Smooth muscle cell (in vitro differentiated cells): ENCODE results near the gene NEK5. TPM values are rescaled to one million over a fixed set of nuclear protein-coding genes. Genes with fewer than 3 reads are reported as not detected.

Source experiments
- DNase-seq: peaks from one replicate; lab custom pipeline; 2025; ENCODE audit not compliant: unreplicated experiment; lab: John Stamatoyannopoulos, UW
- H2AFZ ChIP-seq: fragments of 200-600 bp; sonication (generic); 2 replicates; pipeline ENCODE4 v1.6.0; 2016; ENCODE audit warnings: antibody characterized with exemption, low read depth, mild to moderate bottlenecking
- H3F3A ChIP-seq: fragments of 200-600 bp; sonication (generic); 2 replicates; pipeline ENCODE4 v1.6.0; 2017; ENCODE audit warnings: antibody characterized with exemption, low read depth
- H3K27ac ChIP-seq: fragments of 200-600 bp; sonication (generic); 2 replicates; pipeline ENCODE4 v1.5.1; 2016; ENCODE audit warnings: low read depth, mild to moderate bottlenecking
- H3K27me3 ChIP-seq: fragments of 200-600 bp; sonication (generic); 2 replicates; pipeline ENCODE4 v1.6.1; 2016; ENCODE audit warnings: low read depth, mild to moderate bottlenecking
- H3K36me3 ChIP-seq: fragments of 200-600 bp; sonication (generic); 2 replicates; pipeline ENCODE4 v1.5.1; 2016; ENCODE audit warnings: low read depth
- H3K4me1 ChIP-seq: fragments of 200-600 bp; sonication (generic); 2 replicates; pipeline ENCODE4 v1.5.1; 2016; ENCODE audit warnings: low read depth
- H3K4me2 ChIP-seq: fragments of 200-600 bp; sonication (generic); 2 replicates; pipeline ENCODE4 v1.6.0; 2016; ENCODE audit warnings: mild to moderate bottlenecking
- H3K4me3 ChIP-seq: fragments of 200-600 bp; sonication (generic); 2 replicates; pipeline ENCODE4 v1.5.1; 2016; ENCODE audit warnings: mild to moderate bottlenecking
- H3K79me2 ChIP-seq: fragments of 200-600 bp; sonication (generic); 2 replicates; pipeline ENCODE4 v1.6.0; 2016; ENCODE audit warnings: low read depth, mild to moderate bottlenecking
- H3K9ac ChIP-seq: fragments of 200-600 bp; sonication (generic); 2 replicates; pipeline ENCODE4 v1.6.0; 2016; ENCODE audit warnings: low read depth
- H3K9me3 ChIP-seq: fragments of 200-600 bp; sonication (generic); replicated peaks from 2 replicates; pipeline ENCODE4 v1.5.1; 2016; ENCODE audit warnings: low read depth
- H4K20me1 ChIP-seq: fragments of 200-600 bp; sonication (generic); 2 replicates; pipeline ENCODE4 v1.6.0; 2016; ENCODE audit warnings: low read depth
- CTCF ChIP-seq: fragments of 200-600 bp; sonication (generic); IDR thresholded peaks from 2 replicates; pipeline ENCODE4 v1.5.1; 2017; ENCODE audit warnings: borderline replicate concordance, mild to moderate bottlenecking, antibody characterized with exemption; ENCODE audit not compliant: insufficient read depth, poor library complexity, severe bottlenecking
- WGBS: methylation state at CpG from one replicate; pipeline ENCODE4 v1.1.7; 2016; ENCODE audit warnings: low lambda C conversion rate; 5-methylcytosine and 5-hydroxymethylcytosine counted together
- polyA plus RNA-seq: library from polyadenylated mRNA; unstranded; fragments of >200 nt; fragmentation: Nextera tagmentation; extraction: Ambion mirVana; gene quantifications from 2 replicates; pipeline ENCODE4 v1.2.1, GENCODE V29; 2016
- total RNA-seq: library from RNA; depleted of rRNA; stranded (reverse); fragments of >200 nt; gene quantifications from 2 replicates; pipeline ENCODE4 v1.2.3, GENCODE V29; 2014

The NEK5 gene
- total and polyA plus RNA-seq, 2 experiments from 2014 or later, result 0.04 to 0.29 TPM

DNA sequence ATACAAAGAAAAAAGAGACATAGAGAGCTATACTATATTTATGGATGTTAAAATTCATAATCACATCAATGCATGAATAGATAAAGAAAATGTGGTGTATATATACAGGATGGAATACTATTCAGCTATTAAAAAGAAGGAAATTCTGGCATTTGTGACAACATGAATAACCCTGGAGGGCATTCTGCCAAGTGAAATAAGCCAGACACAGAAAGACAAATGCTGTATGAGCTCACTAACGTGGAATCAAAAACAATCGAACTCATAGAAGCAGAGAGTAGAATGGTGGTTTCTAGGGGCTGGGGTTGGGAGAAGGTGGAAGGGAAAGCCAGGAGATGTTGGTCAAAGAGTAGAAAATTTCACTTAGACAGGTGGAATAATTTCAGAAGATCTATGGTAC lies 80.4 kb downstream of the NEK5 start:
- Histone ChIP-seq H3K4me1 (no peaks in the 10 kb centered on the region), H3K27ac (no peak overlapping the region), H3K36me3 (no peaks in the 10 kb centered on the region), H3K79me2 (no peaks in the 10 kb centered on the region), H3K4me2 (no peak overlapping the region), H3K9me3 (no peaks in the 10 kb centered on the region), H3K9ac (no peak overlapping the region), H2AFZ (no peak overlapping the region), H3K4me3 (no peak overlapping the region), H3F3A (no peaks in the 10 kb centered on the region), H3K27me3 (no peaks in the 10 kb centered on the region), H4K20me1 (no peaks in the 10 kb centered on the region)
- DNase-seq, result no peak
- 72% methylated on average over 2 of the region's 2 CpGs for WGBS
- no peak for TF ChIP-seq CTCF

DNA sequence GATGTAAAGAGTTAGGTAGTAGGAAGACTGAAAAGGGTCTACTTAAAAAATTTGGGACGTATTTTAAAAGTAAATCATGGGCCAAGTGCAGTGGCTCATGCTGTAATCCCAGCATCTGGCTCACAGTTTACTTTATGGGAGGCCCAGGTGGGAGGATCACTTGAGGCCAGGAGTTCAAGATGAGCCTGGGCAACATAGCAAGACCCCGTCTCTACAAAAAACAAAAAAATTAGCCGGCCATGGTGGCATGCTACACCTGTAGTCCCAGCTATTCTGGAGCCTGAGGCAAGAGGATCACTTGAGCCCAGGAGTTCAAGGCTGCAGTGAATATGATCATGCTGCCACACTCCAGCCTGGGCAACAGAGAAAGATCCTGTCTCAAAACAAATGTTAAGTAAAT lies 81.4 kb downstream of the NEK5 start:
- H3K4me1 ChIP-seq, result no peaks in the 10 kb centered on the region
- no peaks in the 10 kb centered on the region for H3F3A ChIP-seq
- no peaks in the 10 kb centered on the region for H3K79me2 ChIP-seq
- H3K27me3 ChIP-seq, result no peaks in the 10 kb centered on the region
- TF ChIP-seq CTCF, result no peak
- H3K9ac ChIP-seq, result no peak overlapping the region
- no peak overlapping the region for H3K4me2 ChIP-seq
- WGBS, result 99% methylated on average over 3 of the region's 3 CpGs
- no peaks in the 10 kb centered on the region for H3K36me3 ChIP-seq
- no peak for DNase-seq
- H3K4me3 ChIP-seq, result no peak overlapping the region
- no peak overlapping the region for H3K27ac ChIP-seq
- H2AFZ ChIP-seq, result no peak overlapping the region
- H3K9me3 ChIP-seq, result no peaks in the 10 kb centered on the region
- no peaks in the 10 kb centered on the region for H4K20me1 ChIP-seq

- WGBS, result 70% methylated on average over 3 of the region's 3 CpGs
- H2AFZ ChIP-seq, result no peak overlapping the region
- TF ChIP-seq CTCF, result no peak
- no peaks in the 10 kb centered on the region for H3K4me1 ChIP-seq
- no peak overlapping the region for H3K27ac ChIP-seq
- no peaks in the 10 kb centered on the region for H4K20me1 ChIP-seq
- no peak for DNase-seq
- no peaks in the 10 kb centered on the region for H3K27me3 ChIP-seq
- no peak overlapping the region for H3K4me3 ChIP-seq
- no peaks in the 10 kb centered on the region for H3K9me3 ChIP-seq
- no peak overlapping the region for H3K4me2 ChIP-seq
- no peak overlapping the region for H3K9ac ChIP-seq
- no peaks in the 10 kb centered on the region for H3F3A ChIP-seq
- H3K79me2 ChIP-seq, result no peaks in the 10 kb centered on the region
- H3K36me3 ChIP-seq, result no peaks in the 10 kb centered on the region
Measured at GRCh38 chr13:52043675-52044074, 85.2 kb downstream of the NEK5 start.

DNA sequence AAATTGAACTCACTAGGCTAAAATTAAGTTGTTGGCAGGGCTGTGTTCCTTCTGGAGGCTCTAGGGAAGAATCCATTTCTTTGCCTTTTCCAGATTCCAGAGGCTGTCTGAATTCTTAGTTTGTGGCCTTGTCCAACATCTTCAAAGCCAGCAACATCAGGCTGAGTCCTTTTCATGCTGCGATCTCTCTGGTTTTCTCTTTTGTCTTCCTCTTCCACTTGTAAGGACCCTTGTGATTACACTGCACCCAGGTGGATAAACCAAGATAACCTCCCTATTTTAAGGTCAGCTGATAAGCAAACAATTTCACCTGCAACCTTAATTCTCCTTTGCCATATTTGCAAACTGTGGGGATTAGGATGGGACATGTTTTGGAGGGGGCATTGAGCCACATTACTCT lies 92.8 kb downstream of the NEK5 start:
- no peaks in the 10 kb centered on the region for H3K36me3 ChIP-seq
- no peaks in the 10 kb centered on the region for H3K79me2 ChIP-seq
- H3K9ac ChIP-seq, result no peak overlapping the region
- H3K27ac ChIP-seq, result no peak overlapping the region
- no peaks in the 10 kb centered on the region for H3K4me1 ChIP-seq
- WGBS, result 91% methylated on average over 1 of the region's 1 CpG
- H3K27me3 ChIP-seq, result no peaks in the 10 kb centered on the region
- no peak overlapping the region for H3K4me2 ChIP-seq
- no peak overlapping the region for H2AFZ ChIP-seq
- no peaks in the 10 kb centered on the region for H3K9me3 ChIP-seq
- no peak for DNase-seq
- no peaks in the 10 kb centered on the region for H4K20me1 ChIP-seq
- peaks cover 3% of the 10 kb centered on the region for H3F3A ChIP-seq
- no peak for TF ChIP-seq CTCF
- H3K4me3 ChIP-seq, result no peak overlapping the region
